Kidney (tissue), 14 donors: ENCODE results near the gene CRIP1. TPM values are rescaled to one million over a fixed set of nuclear protein-coding genes. Genes with fewer than 3 reads are reported as not detected.
A peak's percentile ranks its signal among the peaks of the same experiment; 100 is the strongest.

Source experiments
- DNase-seq, 5 donors: peaks; one replicate each; pipeline ENCODE4 v3.0.0-alpha.2; 2013 to 2020
- FAIRE-seq: peaks from 2 replicates; lab custom pipeline; 2012; peaks lifted over from hg19 to GRCh38; lab: Jason Lieb, UNC
- H3K27ac ChIP-seq, 2 donors: one replicate each; pipeline ENCODE4 v1.7.0; 2013; ENCODE audit warnings: low read depth in 2 of 2, low read length in 2 of 2, inconsistent platforms in 1 of 2
- H3K27me3 ChIP-seq: one replicate; pipeline ENCODE4 v1.7.1; 2013; ENCODE audit warnings: low read length, inconsistent platforms; ENCODE audit not compliant: control insufficient read depth, insufficient read depth
- H3K36me3 ChIP-seq, 3 donors: one replicate each; pipeline versions ENCODE4 v1.7.0 to v1.7.1; 2013; ENCODE audit warnings: low read length in 3 of 3, control low read depth in 1 of 3, inconsistent platforms in 1 of 3; ENCODE audit not compliant: insufficient read depth in 3 of 3, control insufficient read depth in 2 of 3
- H3K4me1 ChIP-seq, 3 donors: one replicate each; pipeline versions ENCODE4 v1.7.0 to v1.7.1; 2013; ENCODE audit warnings: low read length in 3 of 3, inconsistent platforms in 1 of 3, low read depth in 1 of 3; ENCODE audit not compliant: control insufficient read depth in 2 of 3, insufficient read depth in 2 of 3
- H3K4me3 ChIP-seq, 3 donors: one replicate each; pipeline versions ENCODE4 v1.7.0 to v1.8.1; 2013; ENCODE audit warnings: low read length in 3 of 3, control low read depth in 1 of 3, inconsistent platforms in 1 of 3
- H3K9ac ChIP-seq, 3 donors: one replicate each; pipeline versions ENCODE4 v1.7.0 to v1.7.1; 2013; ENCODE audit warnings: low read length in 3 of 3, control low read depth in 1 of 3, inconsistent platforms in 1 of 3
- H3K9me3 ChIP-seq, 3 donors: one replicate each; pipeline versions ENCODE4 v1.7.0 to v1.7.1; 2013; ENCODE audit warnings: low read length in 3 of 3, control low read depth in 1 of 3, inconsistent platforms in 1 of 3; ENCODE audit not compliant: control insufficient read depth in 2 of 3, insufficient read depth in 1 of 3
- intact Hi-C: fragments of 100-400 bp; cut with DNase I; formaldehyde crosslinking; loops from one replicate; pipeline ENCODE4 v1.11.1; 2022
- polyA plus RNA-seq: library from polyadenylated mRNA; stranded (reverse); fragments of 350-450 nt; fragmentation: Illumina TruSeq; extraction: RNeasy Lipid Tissue Mini Kit (QIAGEN cat#74804); gene quantifications from one replicate; pipeline ENCODE4 v1.2.3, GENCODE V29; 2014; ENCODE audit warnings: low read depth, low replicate concordance; ENCODE audit not compliant: insufficient read depth
- total RNA-seq: library from RNA; stranded (reverse); fragmentation: NEBNext Ultra II Directional; extraction: Animal tissue kit (Norgen Biotek cat#: 25700); gene quantifications from one replicate; pipeline ENCODE4 v1.2.1, GENCODE V29; 2021
- TF ChIP-seq, protein P1 (sequence below): IDR thresholded peaks from 3 replicates; pipeline ENCODE4 v1.5.1; 2012; ENCODE audit warnings: mild to moderate bottlenecking, moderate library complexity, borderline replicate concordance; ENCODE audit not compliant: insufficient read depth; ENCODE audit errors: extremely low read depth
- donor health status: control.
- donor health status: control.
- donor health status: control.
- donor health status: control.
- donor health status: control.
- donor health status: DM: yes; HTN: yes; CAD: no.
- donor health status: Normal renal cell carcinoma (clear cell type).

CRIP1 gene
- total and polyA plus RNA-seq, 2 donors from 2014 or later: 272 to 381 TPM

DNA sequence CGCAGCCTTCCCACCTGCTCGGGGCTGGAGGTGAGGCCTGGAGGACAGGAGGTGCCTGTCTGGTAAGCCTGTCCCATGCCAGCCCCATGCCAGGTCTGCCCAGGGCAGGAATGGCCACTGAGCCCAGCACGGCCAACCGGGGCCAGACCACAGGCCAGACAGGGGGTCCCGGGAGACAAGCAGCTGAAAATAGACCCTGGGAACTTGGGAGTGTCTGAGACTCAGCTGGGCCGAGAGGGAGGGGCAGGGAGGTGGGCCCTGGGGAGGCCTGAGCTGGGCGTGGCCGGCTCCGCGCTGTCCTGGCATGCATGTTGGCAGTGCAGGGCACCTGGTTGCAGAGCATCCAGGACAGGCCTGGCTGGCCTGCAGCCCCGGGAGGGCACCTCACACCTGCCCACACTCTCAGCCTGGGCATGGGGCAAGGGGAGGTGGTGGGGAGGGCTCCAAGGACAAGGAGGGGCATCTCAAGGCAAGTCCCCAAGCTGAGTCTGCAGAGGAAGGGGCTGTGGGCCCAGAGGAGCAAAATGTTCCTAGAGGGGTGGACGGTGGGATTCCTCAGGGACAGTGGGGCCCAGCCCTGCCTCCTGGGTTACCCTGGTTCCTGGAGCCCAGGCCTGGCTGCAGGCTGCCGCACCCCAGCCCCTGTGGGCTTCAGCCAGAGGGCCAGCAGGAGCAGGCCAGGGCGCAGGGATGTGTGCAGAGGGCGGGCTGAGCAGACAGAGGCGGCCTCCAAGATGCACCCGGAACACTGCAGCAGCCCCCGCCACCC is 3.2 kb upstream of the CRIP1 start:
- no peak for FAIRE-seq
- H3K9me3 ChIP-seq: no peaks in the 10 kb centered on the region
- DNase-seq: no peak
- peak overlapping the region; percentile 96 to 99 for H3K27ac ChIP-seq
- H3K4me3 ChIP-seq: no peak overlapping the region
- H3K9ac ChIP-seq: no peak overlapping the region
- peaks cover 0 to 5% (median 0%) of the 10 kb centered on the region in 3 donors for H3K36me3 ChIP-seq
- H3K27me3 ChIP-seq: no peaks in the 10 kb centered on the region
- H3K4me1 ChIP-seq: peaks cover 0 to 43% (median 21%) of the 10 kb centered on the region in 3 donors
- intact Hi-C loops: no loop called here
- TF ChIP-seq, protein P1, sequence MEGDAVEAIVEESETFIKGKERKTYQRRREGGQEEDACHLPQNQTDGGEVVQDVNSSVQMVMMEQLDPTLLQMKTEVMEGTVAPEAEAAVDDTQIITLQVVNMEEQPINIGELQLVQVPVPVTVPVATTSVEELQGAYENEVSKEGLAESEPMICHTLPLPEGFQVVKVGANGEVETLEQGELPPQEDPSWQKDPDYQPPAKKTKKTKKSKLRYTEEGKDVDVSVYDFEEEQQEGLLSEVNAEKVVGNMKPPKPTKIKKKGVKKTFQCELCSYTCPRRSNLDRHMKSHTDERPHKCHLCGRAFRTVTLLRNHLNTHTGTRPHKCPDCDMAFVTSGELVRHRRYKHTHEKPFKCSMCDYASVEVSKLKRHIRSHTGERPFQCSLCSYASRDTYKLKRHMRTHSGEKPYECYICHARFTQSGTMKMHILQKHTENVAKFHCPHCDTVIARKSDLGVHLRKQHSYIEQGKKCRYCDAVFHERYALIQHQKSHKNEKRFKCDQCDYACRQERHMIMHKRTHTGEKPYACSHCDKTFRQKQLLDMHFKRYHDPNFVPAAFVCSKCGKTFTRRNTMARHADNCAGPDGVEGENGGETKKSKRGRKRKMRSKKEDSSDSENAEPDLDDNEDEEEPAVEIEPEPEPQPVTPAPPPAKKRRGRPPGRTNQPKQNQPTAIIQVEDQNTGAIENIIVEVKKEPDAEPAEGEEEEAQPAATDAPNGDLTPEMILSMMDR: no peak

DNA sequence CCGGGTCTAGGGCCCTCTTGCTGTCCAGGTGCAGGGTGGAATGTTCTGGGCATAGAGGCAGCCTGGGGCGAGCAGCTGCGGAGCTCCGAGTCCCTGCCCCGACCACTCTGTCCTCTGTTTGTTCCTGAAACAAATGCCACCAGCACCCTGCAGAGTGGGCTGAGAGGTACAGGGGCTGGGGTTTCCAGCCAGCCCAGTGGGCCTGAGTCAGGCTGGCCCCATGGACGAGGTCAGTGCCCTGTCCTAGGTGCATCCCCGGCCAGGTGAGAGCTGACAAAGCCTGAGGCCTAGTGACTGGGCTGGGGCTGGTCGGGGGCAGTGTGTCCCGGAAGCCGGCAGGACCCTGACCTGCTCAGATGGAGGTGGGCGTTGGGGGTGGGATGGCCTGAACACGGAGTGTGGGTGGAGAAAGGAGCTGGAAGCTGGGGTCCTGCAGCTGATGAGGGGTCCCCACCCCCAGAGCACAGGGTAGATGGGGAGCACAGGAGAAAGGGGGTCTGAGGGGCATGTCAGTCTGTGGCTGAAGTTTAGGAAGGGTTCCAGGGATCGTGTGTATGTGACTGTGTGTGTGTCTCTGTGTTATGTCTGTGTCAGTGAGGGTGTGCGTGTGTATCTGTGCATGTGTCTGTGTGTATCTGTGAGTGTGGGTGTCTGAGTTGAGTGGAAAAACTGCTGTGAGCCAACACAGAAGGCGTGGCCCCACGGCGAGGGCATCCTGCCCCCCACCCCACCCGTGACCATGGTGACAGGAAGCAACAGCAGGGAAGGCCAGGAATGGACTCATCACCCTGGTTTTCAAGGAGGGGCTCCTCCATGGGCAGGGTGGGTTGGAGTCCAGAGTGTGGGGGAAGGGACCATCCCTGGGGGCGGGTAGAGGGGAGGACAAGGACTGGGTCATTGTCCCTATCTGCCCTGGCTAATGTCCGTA is 2.4 kb upstream of the CRIP1 start:
- peak overlapping the region in 1 of 2 donors; percentile 13 for H3K27ac ChIP-seq
- intact Hi-C loops: no loop called here
- no peaks in the 10 kb centered on the region for H3K9me3 ChIP-seq
- TF ChIP-seq, protein P1: no peak
- FAIRE-seq: no peak
- H3K4me3 ChIP-seq: no peak overlapping the region
- DNase-seq: no peak
- peaks cover 0 to 43% (median 21%) of the 10 kb centered on the region in 3 donors for H3K4me1 ChIP-seq
- no peak overlapping the region for H3K9ac ChIP-seq
- no peaks in the 10 kb centered on the region for H3K27me3 ChIP-seq
- peaks cover 0 to 5% (median 0%) of the 10 kb centered on the region in 3 donors for H3K36me3 ChIP-seq

DNA sequence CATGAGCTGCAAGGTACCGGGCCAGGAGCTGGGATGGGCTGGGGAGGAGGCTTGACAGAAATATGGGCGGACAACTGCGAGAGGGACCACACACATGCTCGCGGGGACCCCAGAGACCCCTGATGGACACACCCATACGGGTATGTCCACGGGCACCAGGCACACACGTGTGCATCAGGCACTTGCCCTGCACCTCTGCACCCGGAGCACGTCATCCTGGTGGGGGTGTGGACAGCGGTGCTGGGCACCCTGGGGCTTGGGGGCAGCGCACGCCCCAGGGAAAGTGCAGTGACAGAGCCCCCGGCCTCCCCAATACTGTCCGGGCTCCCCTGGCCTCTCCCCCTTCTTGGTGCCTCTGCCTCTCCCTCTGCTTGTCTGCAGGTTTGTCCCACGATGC is 1.7 kb upstream of the CRIP1 start:
- Histone ChIP-seq H3K9me3 (no peaks in the 10 kb centered on the region), H3K9ac (no peak overlapping the region), H3K4me3 (no peak overlapping the region), H3K27ac (peak overlapping the region in 1 of 2 donors; percentile 11), H3K36me3 (no peaks in the 10 kb centered on the region), H3K4me1 (peaks cover 0 to 40% (median 21%) of the 10 kb centered on the region in 3 donors), H3K27me3 (no peaks in the 10 kb centered on the region)
- TF ChIP-seq, protein P1: no peak
- intact Hi-C loops: no loop called here
- FAIRE-seq (no peak), DNase-seq (no peak)
